Stomach (tissue), 19 donors: ENCODE data around the gene LCP2. TPM values are rescaled to one million over a fixed set of nuclear protein-coding genes. Genes with fewer than 3 reads are reported as not detected.

Experiments used
- DNase-seq, 2 donors: peaks; one replicate each; pipeline versions ENCODE4 v3.0.0 to v3.0.0-alpha.2; 2013 to 2019
- H3K27ac ChIP-seq, 5 donors: fragments of 200-600 bp in 4 of 5; sonication (generic) in 4 of 5; one replicate each; pipeline ENCODE4 v1.5.1; 2013 to 2019; ENCODE audit warnings: mild to moderate bottlenecking in 1 of 5, moderate library complexity in 1 of 5
- H3K27me3 ChIP-seq, 3 donors: fragments of 200-600 bp; sonication (generic); one replicate each; pipeline ENCODE4 v1.5.1; 2017 to 2019; ENCODE audit warnings: mixed run types in 1 of 3
- H3K36me3 ChIP-seq, 4 donors: fragments of 200-600 bp; sonication (generic); 1 replicate in 3 of 4; 2 replicates in 1 of 4; pipeline ENCODE4 v1.5.1; 2016 to 2019
- H3K4me1 ChIP-seq, 4 donors: fragments of 200-600 bp; sonication (generic); one replicate each; pipeline ENCODE4 v1.5.1; 2016 to 2019
- H3K4me3 ChIP-seq, 4 donors: fragments of 200-600 bp; sonication (generic) in 3 of 4; one replicate each; pipeline ENCODE4 v1.5.1; 2016 to 2019; ENCODE audit warnings: mild to moderate bottlenecking in 1 of 4
- H3K9me3 ChIP-seq, 4 donors: fragments of 200-600 bp; sonication (generic); one replicate each; pipeline ENCODE4 v1.5.1; 2016 to 2019
- CTCF ChIP-seq, 7 experiments: fragments of 450-650 bp in 4 of 7; fragments of 200-600 bp in 3 of 7; sonication (generic) in 3 of 7; IDR thresholded peaks; one replicate each; pipeline ENCODE4 v1.5.1; 2016 to 2019; ENCODE audit warnings: antibody characterized with exemption in 7 of 7, control low read depth in 2 of 7, mild to moderate bottlenecking in 1 of 7
- EP300 ChIP-seq: sonication (generic); formaldehyde crosslinking; IDR thresholded peaks from one replicate; pipeline ENCODE4 v1.6.1; 2017; ENCODE audit warnings: antibody characterized with exemption
- POLR2A ChIP-seq, 4 donors: fragments of 450-650 bp; IDR thresholded peaks; one replicate each; pipeline ENCODE4 v1.6.1; 2016; ENCODE audit warnings: antibody characterized with exemption in 4 of 4, control low read depth in 2 of 4, mild to moderate bottlenecking in 1 of 4, moderate library complexity in 1 of 4
- POLR2AphosphoS5 ChIP-seq, 3 donors: sonication (generic); formaldehyde crosslinking; IDR thresholded peaks; one replicate each; pipeline ENCODE4 v1.6.1; 2016; ENCODE audit warnings: antibody characterized with exemption in 3 of 3
- WGBS, 5 donors: extraction: QIAGEN DNeasy Blood & Tissue Kit in 3 of 5; methylation state at CpG; one replicate each; pipeline versions ENCODE4 v1.1.5 to v1.1.7; 2013 to 2018; 5-methylcytosine and 5-hydroxymethylcytosine counted together
- intact Hi-C: fragments of 100-400 bp; cut with DNase I; formaldehyde crosslinking; loops from one replicate; pipeline ENCODE4 v1.15.1; 2023; ENCODE audit warnings: low total_unique reads
- long read RNA-seq, 10 donors: transcript quantifications; one replicate each; lab custom pipeline, GENCODE V29; 2026
- polyA plus RNA-seq, 3 donors: library from polyadenylated mRNA; stranded (reverse); fragments of 200-250 nt; gene quantifications; one replicate each; pipeline ENCODE4 v1.2.3, GENCODE V29; 2013
- total RNA-seq, 5 donors: library from RNA; depleted of rRNA; stranded (reverse); fragments of >200 nt; gene quantifications; one replicate each; pipeline versions ENCODE4 v1.1.0 to v1.2.3, GENCODE V29; 2014 to 2016
- donor health status: healthy with polysubstance abuse.
- donor health status: Bipolar disorder and iron deficiency.
- donor health status: healthy.

The LCP2 gene
- total RNA-seq (10 to 100 TPM in 4 of 5 donors, under 1 TPM in 1; 0.58 to 69.4 (median 27.1) TPM), polyA plus RNA-seq (10 to 100 TPM in 2 of 3 donors, 1 to 10 TPM in 1; 3.2 to 16.2 (median 15.4) TPM)
- long read RNA-seq, donor 1 = 0 reads
- long read RNA-seq, donor 2, partial matches to known transcripts = 0 of 2 reads
- long read RNA-seq, donor 2, other reads (novel, unspliced or antisense) = 0 of 2 reads
- long read RNA-seq, donor 3 = 0 reads
- long read RNA-seq, donor 4 = 0 reads
- long read RNA-seq, donor 5 = 0 reads
- long read RNA-seq, donor 6 = 0 reads
- long read RNA-seq, donor 7, partial matches to known transcripts = 0 of 1 reads
- long read RNA-seq, donor 7, other reads (novel, unspliced or antisense) = 0 of 1 reads
- long read RNA-seq, donor 8 = 0 reads
- long read RNA-seq, donor 9 = 0 reads
- long read RNA-seq, donor 10 = 0 reads

- DNase-seq = no peak
- Histone ChIP-seq H3K27ac (peak within 1 kb of the TSS; percentile 53 to 92 (median 86)), H3K27me3 (no peaks in the 10 kb centered on the region), H3K36me3 (peaks cover 0 to under 1% (median 0%) of the 10 kb centered on the region in 4 donors), H3K4me1 (peaks cover 4 to 40% (median 10%) of the 10 kb centered on the region in 4 donors), H3K4me3 (peak within 1 kb of the TSS; percentile 39 to 49 (median 44)), H3K9me3 (no peaks in the 10 kb centered on the region)
- intact Hi-C loops = no loop called here
- TF ChIP-seq POLR2AphosphoS5 (IDR thresholded peaks at IDR 0.05) (peak in 1 of 3 donors; percentile 29), EP300 (no peak), POLR2A (IDR thresholded peaks at IDR 0.05) (no peak), CTCF (IDR thresholded peaks at IDR 0.05) (no peak)
- 44 to 67% (median 63%) methylated on average over 10 of the region's 10 CpGs for WGBS, 5 donors
These were observed at the start of gene LCP2 for GRCh38 chr5:170297589-170298462. LCP2 (minus strand) TSS chr5:170297777; CDS start chr5:170297611, 166 bp downstream.

- intact Hi-C loops = loop anchor here (10.0 kb wide), 1 partner anchor 82 kb away; no protein-coding TSS in a partner anchor
- no peak for DNase-seq
These were observed 49.5 kb upstream of the LCP2 start for GRCh38 chr5:170347022-170347567.

GRCh38 chr5:170345971-170346370 lies 48.4 kb upstream of the LCP2 start:
- DNase-seq = no peak
- 80 to 96% (median 93%) methylated on average over 1 of the region's 1 CpG for WGBS, 5 donors
- Histone ChIP-seq H3K4me1 (no peaks in the 10 kb centered on the region), H3K27me3 (peaks cover 0 to 6% (median 4%) of the 10 kb centered on the region in 3 donors), H3K27ac (no peak overlapping the region), H3K9me3 (peaks cover 0 to 4% (median 0%) of the 10 kb centered on the region in 4 donors), H3K4me3 (no peak overlapping the region), H3K36me3 (no peaks in the 10 kb centered on the region)
- intact Hi-C loops = loop anchor here (10.0 kb wide), 1 partner anchor 81 kb away; no protein-coding TSS in a partner anchor
- TF ChIP-seq POLR2AphosphoS5 (IDR thresholded peaks at IDR 0.05) (no peak), POLR2A (IDR thresholded peaks at IDR 0.05) (no peak), EP300 (no peak), CTCF (IDR thresholded peaks at IDR 0.05) (no peak)

More at GRCh38 chr5:170347022-170347567, 49.5 kb upstream of the LCP2 start:
- Histone ChIP-seq H3K4me3 (no peak overlapping the region), H3K4me1 (no peaks in the 10 kb centered on the region), H3K27ac (no peak overlapping the region), H3K36me3 (no peaks in the 10 kb centered on the region), H3K27me3 (peaks cover 0 to 6% (median 6%) of the 10 kb centered on the region in 3 donors), H3K9me3 (peaks cover 0 to 6% (median 0%) of the 10 kb centered on the region in 4 donors)
- WGBS, 5 donors = 80 to 88% (median 87%) methylated on average over 9 of the region's 9 CpGs
- TF ChIP-seq EP300 = no peak
- no peak for TF ChIP-seq CTCF (IDR thresholded peaks at IDR 0.05)
- no peak for TF ChIP-seq POLR2A (IDR thresholded peaks at IDR 0.05)
- no peak for TF ChIP-seq POLR2AphosphoS5 (IDR thresholded peaks at IDR 0.05)

GRCh38 chr5:170343177-170343576 lies 45.6 kb upstream of the LCP2 start:
- WGBS, 5 donors = 45 to 73% (median 58%) methylated on average over 3 of the region's 3 CpGs
- Histone ChIP-seq H3K4me3 (no peak overlapping the region), H3K36me3 (no peaks in the 10 kb centered on the region), H3K9me3 (peaks cover 0 to 4% (median 0%) of the 10 kb centered on the region in 4 donors), H3K27me3 (peaks cover 0 to 4% (median 3%) of the 10 kb centered on the region in 3 donors), H3K4me1 (peaks cover 0 to 10% (median 0%) of the 10 kb centered on the region in 4 donors), H3K27ac (no peak overlapping the region)
- intact Hi-C loops = loop anchor here (10.0 kb wide), 1 partner anchor 78 kb away; no protein-coding TSS in a partner anchor
- no peak for DNase-seq
- TF ChIP-seq POLR2AphosphoS5 (IDR thresholded peaks at IDR 0.05) (no peak), CTCF (IDR thresholded peaks at IDR 0.05) (no peak), POLR2A (IDR thresholded peaks at IDR 0.05) (no peak), EP300 (no peak)
